ENCODE measurements around the gene CD300LD. TPM values are rescaled to one million over a fixed set of nuclear protein-coding genes. Genes with fewer than 3 reads are reported as not detected.

Gene CD300LD
- polyA plus RNA-seq, 12 donors = not detected

- no peak for DNase-seq
These were observed 46.9 kb downstream of the CD300LD start for GRCh38 chr17:74544991-74545842.

DNA sequence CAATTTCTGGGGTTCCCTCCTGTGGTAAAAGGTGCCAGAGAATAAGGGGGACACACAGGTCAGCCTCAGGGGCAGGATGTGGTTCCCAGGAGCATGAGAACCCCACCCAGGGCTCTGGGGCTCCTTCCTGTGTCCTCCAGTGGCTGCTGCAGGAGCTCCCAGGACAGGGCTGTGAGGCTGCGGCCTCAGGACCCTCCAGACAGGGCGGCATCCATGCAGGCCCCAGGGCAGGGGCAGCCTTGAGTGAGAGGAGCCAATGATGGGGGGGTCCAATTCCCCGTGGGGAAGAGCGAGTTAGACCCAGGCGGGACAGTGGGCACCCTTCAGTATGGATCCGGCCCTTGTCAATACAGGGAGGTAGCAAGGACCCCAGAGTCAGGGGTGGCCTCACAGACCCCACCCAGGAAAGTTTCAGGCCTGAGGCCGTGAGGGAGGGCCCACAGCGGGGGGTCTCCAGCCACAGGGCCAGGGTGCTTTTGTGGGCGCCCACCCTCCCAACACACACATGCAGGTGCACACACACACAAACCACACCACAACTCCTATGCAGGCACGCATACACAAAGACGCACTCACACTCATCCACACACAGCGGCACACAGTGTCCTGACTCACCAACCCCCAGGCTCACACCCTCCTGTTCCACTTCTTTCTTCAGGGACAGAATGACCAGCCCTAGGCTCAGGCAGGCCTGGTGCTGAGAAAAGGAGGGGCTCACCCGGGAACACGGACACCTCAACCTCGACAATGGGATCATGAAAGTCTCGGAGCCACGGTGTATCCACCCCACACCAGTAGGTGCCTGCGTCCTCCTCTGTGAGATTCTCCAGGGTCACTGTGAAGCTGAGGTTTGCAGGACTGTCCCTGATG lies 48.0 kb downstream of the CD300LD start:
- DNase-seq = no peak

DNA sequence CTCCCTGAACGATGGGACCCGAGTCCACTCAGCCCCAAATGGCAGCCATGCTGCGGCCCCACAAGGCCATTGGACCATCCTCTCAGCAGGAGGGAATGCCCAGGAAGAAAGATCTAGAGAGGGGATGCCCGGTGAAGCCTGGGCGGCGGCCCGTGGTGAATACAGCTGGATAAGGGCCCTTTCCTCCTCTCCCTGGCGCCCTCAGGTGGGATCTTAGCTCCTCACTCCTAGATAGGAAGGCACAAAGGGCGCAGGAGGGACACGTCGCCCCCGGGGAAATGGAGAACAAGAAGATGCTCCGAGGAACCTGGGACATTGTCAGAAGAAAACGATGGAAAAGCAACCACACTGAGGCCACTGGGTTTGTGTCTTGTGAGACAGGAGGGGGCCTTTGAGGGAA lies 48.7 kb downstream of the CD300LD start:
- DNase-seq = no peak

GRCh38 chr17:74542727-74543383 lies 49.2 kb downstream of the CD300LD start:
- no peak for DNase-seq

DNA sequence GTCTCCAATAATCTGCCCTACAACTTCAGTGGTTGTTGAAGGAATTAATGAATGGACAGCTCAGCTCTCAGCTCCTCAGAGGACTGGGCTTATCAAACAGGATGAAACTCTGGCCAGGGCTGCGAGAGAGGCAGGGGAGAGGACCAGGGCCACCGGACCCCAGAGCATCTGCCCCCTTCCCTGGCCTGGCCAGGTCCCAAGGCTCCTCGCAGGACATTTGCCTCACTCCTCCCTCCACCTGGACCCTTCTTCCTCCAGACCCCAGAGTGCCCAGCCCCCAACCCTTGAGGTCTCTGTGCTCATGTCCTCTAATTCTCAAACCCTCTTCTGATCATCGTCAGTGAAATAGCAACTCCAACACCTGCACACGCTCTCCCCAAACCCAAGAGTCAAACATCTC lies 49.9 kb downstream of the CD300LD start:
- DNase-seq = no peak

- no peak for DNase-seq
These were observed 50.6 kb downstream of the CD300LD start for GRCh38 chr17:74541176-74542111.

DNA sequence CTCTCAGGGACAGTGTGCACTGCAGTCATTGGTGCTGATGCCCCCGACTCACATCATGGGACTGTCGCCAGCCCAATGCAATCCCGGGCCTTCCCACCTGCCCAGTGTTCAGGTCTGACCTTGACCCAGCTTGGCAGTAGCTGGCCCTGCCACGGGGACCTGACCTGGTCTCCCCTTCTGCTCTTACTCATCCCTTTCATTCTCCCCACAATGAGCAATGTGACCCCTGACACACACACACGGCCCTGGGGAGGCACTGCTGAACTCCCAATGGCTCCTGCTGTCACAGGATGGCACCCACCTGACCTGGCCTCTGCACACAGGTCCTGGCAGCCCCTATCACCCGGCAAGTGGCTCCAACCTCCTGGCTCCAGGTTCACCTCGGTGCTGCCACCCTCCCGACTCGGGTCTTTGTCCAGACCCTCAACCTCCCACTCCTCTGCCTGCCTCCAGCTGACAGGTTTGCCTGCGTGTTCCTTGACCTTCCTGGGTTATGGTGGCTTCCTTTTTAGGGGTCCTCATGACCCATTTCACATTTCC lies 52.7 kb downstream of the CD300LD start:
- DNase-seq = no peak

DNA sequence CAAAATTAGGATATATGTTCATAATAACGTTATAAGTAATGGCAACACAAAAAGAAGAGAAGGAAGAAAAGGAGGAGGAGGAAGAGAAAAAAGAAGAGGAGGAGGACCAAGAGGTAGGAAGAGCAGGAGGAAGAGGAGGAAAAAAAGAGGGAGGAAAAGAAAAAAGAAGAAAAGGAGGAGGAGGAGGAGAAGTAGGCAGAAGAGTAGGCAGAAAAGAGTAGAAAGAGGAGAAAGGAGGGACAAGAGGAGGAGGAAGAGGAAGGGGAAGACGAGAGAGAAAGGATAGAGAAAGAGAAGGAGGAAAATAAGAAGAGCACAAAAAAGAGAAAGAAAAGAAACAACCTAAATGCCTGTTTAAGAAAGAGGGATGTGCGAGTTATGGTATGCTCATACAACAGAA lies 55.2 kb downstream of the CD300LD start:
- no peak for DNase-seq

GRCh38 chr17:74532115-74532514 lies 60.0 kb downstream of the CD300LD start:
- DNase-seq = no peak

GRCh38 chr17:74531231-74531761 lies 60.8 kb downstream of the CD300LD start, which contains the start of gene CD300LB:
Gene CD300LB (minus strand): TSS chr17:74531475. CDS start chr17:74531350, 125 bp downstream.
- DNase-seq = no peak

DNA sequence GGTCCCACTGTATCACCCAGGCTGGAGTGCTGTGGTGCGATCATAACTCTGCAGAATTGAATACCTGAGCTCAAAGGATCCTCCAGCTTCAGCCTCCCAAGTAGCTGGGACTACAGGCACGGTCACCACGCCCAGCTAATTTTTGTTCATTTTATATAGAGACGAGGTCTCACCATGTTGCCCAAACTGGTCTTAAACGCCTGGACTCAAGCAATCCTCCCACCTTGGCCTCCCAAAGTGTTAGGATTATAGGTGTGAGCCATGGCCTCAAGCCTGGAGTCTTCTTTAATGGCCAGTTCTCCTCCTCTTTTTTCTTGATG lies 61.3 kb downstream of the CD300LD start:
- no peak for DNase-seq

Other genes with a start within 250 kb of the CD300LD start
- gene BTBD17, start 230.4 kb downstream of the CD300LD start, polyA plus RNA-seq (ENCODE audit: insufficient read length in 12 of 12) = under 1 TPM in 8 of 12 donors, not detected in 4; 0.08 to 0.40 (median 0.16) TPM
- under 1 TPM in 8 of 12 donors, not detected in 4; 0.16 to 0.74 (median 0.26) TPM for gene GPR142, start 224.8 kb downstream of the CD300LD start, polyA plus RNA-seq (ENCODE audit: insufficient read length in 12 of 12)
- gene GPRC5C, start 160.2 kb downstream of the CD300LD start, polyA plus RNA-seq (ENCODE audit: insufficient read length in 12 of 12) = 10 to 100 TPM in 11 of 12 donors, not detected in 1; 16.2 to 61.7 (median 26.4) TPM
- gene CD300A, start 125.6 kb downstream of the CD300LD start, polyA plus RNA-seq (ENCODE audit: insufficient read length in 12 of 12) = 1 to 10 TPM in 10 of 12 donors, not detected in 2; 1.1 to 2.6 (median 1.9) TPM
- under 1 TPM in 9 of 12 donors, not detected in 3; 0.07 to 0.83 (median 0.14) TPM for gene CD300LB, start 60.8 kb downstream of the CD300LD start, polyA plus RNA-seq (ENCODE audit: insufficient read length in 12 of 12)
- gene CD300C, start 46.2 kb downstream of the CD300LD start, polyA plus RNA-seq (ENCODE audit: insufficient read length in 12 of 12) = under 1 TPM in 10 of 12 donors, not detected in 2; 0.18 to 0.76 (median 0.52) TPM
- gene CD300H, start 24.8 kb downstream of the CD300LD start, polyA plus RNA-seq (ENCODE audit: insufficient read length in 12 of 12) = under 1 TPM in 2 of 12 donors, not detected in 10; 0.32 to 0.37 TPM
- gene CD300E, start 31.5 kb upstream of the CD300LD start, polyA plus RNA-seq (ENCODE audit: insufficient read length in 12 of 12) = under 1 TPM in 10 of 12 donors, not detected in 2; 0.13 to 0.68 (median 0.30) TPM
- gene CD300LF, start 120.6 kb upstream of the CD300LD start, polyA plus RNA-seq (ENCODE audit: insufficient read length in 12 of 12) = under 1 TPM in 8 of 12 donors, not detected in 4; 0.14 to 0.90 (median 0.24) TPM
- 1 to 10 TPM in 8 of 12 donors, under 1 TPM in 3, not detected in 1; 0.63 to 5.0 (median 1.3) TPM for gene RAB37, start 145.0 kb upstream of the CD300LD start, polyA plus RNA-seq (ENCODE audit: insufficient read length in 12 of 12)
- gene NHERF1, start 156.3 kb upstream of the CD300LD start, polyA plus RNA-seq (ENCODE audit: insufficient read length in 12 of 12) = 10 to 100 TPM in 2 of 12 donors, 1 to 10 TPM in 9, not detected in 1; 5.0 to 63.4 (median 6.7) TPM
- gene NAT9, start 184.1 kb upstream of the CD300LD start, polyA plus RNA-seq (ENCODE audit: insufficient read length in 12 of 12) = 10 to 100 TPM in 11 of 12 donors, not detected in 1; 26.8 to 42.5 (median 33.6) TPM